Transverse colon (tissue), 4 donors: ENCODE results near the gene R3HDM4. TPM values are rescaled to one million over a fixed set of nuclear protein-coding genes. Genes with fewer than 3 reads are reported as not detected.
A peak's percentile ranks its signal among the peaks of the same experiment; 100 is the strongest.
"Not testable (repeated sequence)": the region's sequence is repeated elsewhere in the genome, so short reads cannot be mapped to it uniquely, and the experiment has no call there.

Experiments
- DNase-seq: peaks from one replicate; pipeline ENCODE4 v3.0.0-alpha.2; 2019
- H3K27ac ChIP-seq, 4 donors: fragments of 200-600 bp; sonication (generic); 2 replicates each; pipeline ENCODE4 v1.5.1; 2016 to 2018; ENCODE audit warnings: inconsistent platforms in 4 of 4
- H3K27me3 ChIP-seq: fragments of 200-600 bp; sonication (generic); 2 replicates; pipeline ENCODE4 v1.5.1; 2017; ENCODE audit warnings: inconsistent platforms
- H3K36me3 ChIP-seq, 4 donors: fragments of 200-600 bp; sonication (generic); 2 replicates each; pipeline ENCODE4 v1.5.1; 2017 to 2019; ENCODE audit warnings: inconsistent platforms in 4 of 4
- H3K4me1 ChIP-seq, 4 donors: fragments of 200-600 bp; sonication (generic); 2 replicates each; pipeline ENCODE4 v1.5.1; 2017 to 2020; ENCODE audit warnings: inconsistent platforms in 4 of 4
- H3K4me3 ChIP-seq, 4 donors: fragments of 200-600 bp; sonication (generic); 1 replicate in 1 of 4; 2 replicates in 3 of 4; pipeline versions ENCODE4 v1.5.1 to v1.6.1; 2017 to 2019; ENCODE audit warnings: inconsistent platforms in 4 of 4
- H3K9me3 ChIP-seq, 2 donors: fragments of 200-600 bp; sonication (generic); 2 replicates each; pipeline ENCODE4 v1.5.1; 2017 to 2019; ENCODE audit warnings: inconsistent platforms in 2 of 2
- CTCF ChIP-seq, 5 experiments: fragments of 200-600 bp in 3 of 5; fragments of 450-650 bp in 2 of 5; sonication (generic) in 3 of 5; IDR thresholded peaks; 1 replicate in 2 of 5; 2 replicates in 3 of 5; pipeline ENCODE4 v1.5.1; 2016 to 2017; ENCODE audit warnings: antibody characterized with exemption in 5 of 5, inconsistent platforms in 3 of 5, mild to moderate bottlenecking in 2 of 5, moderate library complexity in 1 of 5
- EP300 ChIP-seq: sonication (generic); formaldehyde crosslinking; IDR thresholded peaks from one replicate; pipeline ENCODE4 v1.6.1; 2017; ENCODE audit warnings: antibody characterized with exemption, low read depth
- POLR2A ChIP-seq: fragments of 450-650 bp; IDR thresholded peaks from one replicate; pipeline ENCODE4 v1.6.1; 2016; ENCODE audit warnings: antibody characterized with exemption, mild to moderate bottlenecking, moderate library complexity
- POLR2AphosphoS5 ChIP-seq, 3 donors: sonication (generic); formaldehyde crosslinking; IDR thresholded peaks; one replicate each; pipeline ENCODE4 v1.6.1; 2016; ENCODE audit warnings: antibody characterized with exemption in 3 of 3
- WGBS, 2 donors: methylation state at CpG; one replicate each; pipeline ENCODE4 v1.1.5; 2018; ENCODE audit warnings: low coverage in 1 of 2; 5-methylcytosine and 5-hydroxymethylcytosine counted together
- in situ Hi-C, 4 donors: fragments of 200-750 bp; cut with MboI; loops; one replicate each; pipeline versions ENCODE4 v1.15.0 to v1.15.1; 2017; ENCODE audit warnings: low sequenced_read_pairs in 3 of 4, low pct_ligation_motif_present in 1 of 4, low pct_unique_long_range_greater_than_20kb in 1 of 4
- intact Hi-C: fragments of 100-400 bp; cut with DNase I; formaldehyde crosslinking; loops from one replicate; pipeline ENCODE4 v1.15.1; 2023; ENCODE audit warnings: low total_unique reads
- total RNA-seq, 4 donors: library from RNA; depleted of rRNA; stranded (reverse); fragments of >200 nt; gene quantifications; one replicate each; pipeline ENCODE4 v1.1.0, GENCODE V29; 2016

R3HDM4 gene
- total RNA-seq, 4 donors from 2014 or later, result 43.8 to 49.4 (median 46.7) TPM

GRCh38 chr19:854549-854948 is 58.5 kb downstream of the R3HDM4 start:
- DNase-seq, result no peak
- Histone ChIP-seq H3K36me3 (no peaks in the 10 kb centered on the region), H3K9me3 (no peaks in the 10 kb centered on the region), H3K4me1 (peaks cover 0 to 15% (median 9%) of the 10 kb centered on the region in 4 donors), H3K27ac (no peak overlapping the region), H3K27me3 (peaks cover 56% of the 10 kb centered on the region), H3K4me3 (no peak overlapping the region)
- in situ Hi-C loops, result loop anchor here in 3 of 4 donors (10.0 to 25.0 kb wide), 5 partner anchors 70 to 133 kb away; partner anchors contain the start of genes WDR18 (in 2 of the 3) and ARID3A (in 1 of the 3)
- WGBS, 2 donors, result 67 to 69% methylated on average over 6 of the region's 6 CpGs
- TF ChIP-seq EP300, result no peak
- TF ChIP-seq CTCF (IDR thresholded peaks at IDR 0.05), result no peak
- no peak for TF ChIP-seq POLR2A
- TF ChIP-seq POLR2AphosphoS5 (IDR thresholded peaks at IDR 0.05), result no peak
- intact Hi-C loops, result no loop called here

- intact Hi-C loops, H3K4me1 ChIP-seq, H3K9me3 ChIP-seq, DNase-seq, H3K27ac ChIP-seq, H3K36me3 ChIP-seq, H3K4me3 ChIP-seq: not testable (repeated sequence)
- 73% methylated on average over 11 of the region's 17 CpGs; no CpG with 5 or more reads in 1 of the 2 donors for WGBS, 2 donors
- H3K27me3 ChIP-seq, result peaks cover 53% of the 10 kb centered on the region
- in situ Hi-C loops, result loop anchor here in 3 of 4 donors (10.0 to 25.0 kb wide), 5 partner anchors 71 to 134 kb away; partner anchors contain the start of genes WDR18 (in 2 of the 3) and ARID3A (in 1 of the 3)
Observed at GRCh38 chr19:853614-854220, 59.3 kb downstream of the R3HDM4 start.

- H3K27me3 ChIP-seq, result peaks cover 53% of the 10 kb centered on the region
- no peaks in the 10 kb centered on the region for H3K9me3 ChIP-seq
- intact Hi-C loops, result no loop called here
- TF ChIP-seq EP300 (no peak), POLR2A (no peak), POLR2AphosphoS5 (IDR thresholded peaks at IDR 0.05) (no peak), CTCF (IDR thresholded peaks at IDR 0.05) (no peak)
- H3K4me3 ChIP-seq, result peak overlapping the region in 1 of 4 donors; percentile 1
- no peak overlapping the region for H3K27ac ChIP-seq
- in situ Hi-C loops, result loop anchor here in 3 of 4 donors (10.0 to 25.0 kb wide), 5 partner anchors 72 to 134 kb away; partner anchors contain the start of genes WDR18 (in 2 of the 3) and ARID3A (in 1 of the 3)
- no peaks in the 10 kb centered on the region for H3K36me3 ChIP-seq
- DNase-seq, result no peak
- peaks cover 0 to 8% (median 3%) of the 10 kb centered on the region in 4 donors for H3K4me1 ChIP-seq
- WGBS, 2 donors, result 52% methylated on average over 56 of the region's 67 CpGs; no CpG with 5 or more reads in 1 of the 2 donors
Observed at GRCh38 chr19:853014-853585, 59.9 kb downstream of the R3HDM4 start.

- H3K27me3 ChIP-seq, result peaks cover 60% of the 10 kb centered on the region
- H3K36me3 ChIP-seq, result no peaks in the 10 kb centered on the region
- peak within 1 kb of the TSS in 1 of 4 donors; percentile 1 for H3K4me3 ChIP-seq
- DNase-seq, result no peak
- peak within 1 kb of the TSS; percentile 62 to 87 (median 78) for H3K27ac ChIP-seq
- in situ Hi-C loops (loop anchor here in 3 of 4 donors (10.0 to 25.0 kb wide), 5 partner anchors 72 to 135 kb away; partner anchors contain the start of genes WDR18 (in 2 of the 3) and ARID3A (in 1 of the 3)), intact Hi-C loops (no loop called here)
- WGBS, 2 donors, result 67% methylated on average over 40 of the region's 55 CpGs; no CpG with 5 or more reads in 1 of the 2 donors
- no peak for TF ChIP-seq CTCF (IDR thresholded peaks at IDR 0.05)
- TF ChIP-seq POLR2AphosphoS5 (IDR thresholded peaks at IDR 0.05), result no peak
- no peak for TF ChIP-seq EP300
- no peak for TF ChIP-seq POLR2A
- H3K9me3 ChIP-seq, result no peaks in the 10 kb centered on the region
- peaks cover 0 to 13% (median 3%) of the 10 kb centered on the region in 4 donors for H3K4me1 ChIP-seq
Observed at GRCh38 chr19:852136-853013, 60.6 kb downstream of the R3HDM4 start, which contains the start of gene ELANE. ELANE (plus strand) TSS chr19:852303; CDS start chr19:852329, 26 bp downstream.
